Measurements from ENCODE around the gene GFOD1.
"Not testable (repeated sequence)": the region's sequence is repeated elsewhere in the genome, so short reads cannot be mapped to it uniquely, and the experiment has no call there.

The GFOD1 gene

GRCh38 chr6:13511913-13512717 is 24.7 kb upstream of the GFOD1 start:
- DNase-seq, result no peak

- DNase-seq, result not testable (repeated sequence)
These were observed 23.8 kb upstream of the GFOD1 start for GRCh38 chr6:13511141-13511571.

- DNase-seq, result not testable (repeated sequence)
These were observed 23.0 kb upstream of the GFOD1 start for GRCh38 chr6:13510433-13510832.

- peak; percentile 93 for DNase-seq
These were observed 21.6 kb upstream of the GFOD1 start for GRCh38 chr6:13508711-13509705.

- DNase-seq, result no peak
These were observed 20.0 kb upstream of the GFOD1 start for GRCh38 chr6:13507306-13507860.

GRCh38 chr6:13505345-13505734 is 17.9 kb upstream of the GFOD1 start:
- no peak for DNase-seq

- DNase-seq, result no peak
These were observed 17.4 kb upstream of the GFOD1 start for GRCh38 chr6:13504611-13505344.

GRCh38 chr6:13500915-13501314 is 13.5 kb upstream of the GFOD1 start:
- DNase-seq, result no peak

GRCh38 chr6:13500264-13500663 is 12.9 kb upstream of the GFOD1 start:
- no peak for DNase-seq

- peak; percentile 32 for DNase-seq
These were observed 9.3 kb upstream of the GFOD1 start for GRCh38 chr6:13496513-13497190.

- DNase-seq, result no peak
These were observed 8.4 kb upstream of the GFOD1 start for GRCh38 chr6:13495818-13496217.

GRCh38 chr6:13495112-13495776 is 7.8 kb upstream of the GFOD1 start:
- DNase-seq, result no peak

- DNase-seq, result no peak
These were observed 6.7 kb upstream of the GFOD1 start for GRCh38 chr6:13494137-13494536.

GRCh38 chr6:13493147-13493546 is 5.7 kb upstream of the GFOD1 start:
- DNase-seq, result no peak

- no peak for DNase-seq
These were observed 5.0 kb upstream of the GFOD1 start for GRCh38 chr6:13492357-13492756.

GRCh38 chr6:13491538-13491937 is 4.1 kb upstream of the GFOD1 start:
- no peak for DNase-seq

GRCh38 chr6:13490402-13490801 is 3.0 kb upstream of the GFOD1 start:
- no peak for DNase-seq

- DNase-seq, result no peak
These were observed 1.5 kb upstream of the GFOD1 start for GRCh38 chr6:13488896-13489237.

- peak; percentile 25 for DNase-seq
These were observed 855 bp upstream of the GFOD1 start for GRCh38 chr6:13488015-13488895.

GRCh38 chr6:13486679-13487121 is 700 bp downstream of the GFOD1 start:
- peak; percentile 51 for DNase-seq

Measured in fibroblast of upper back skin (primary cell).